HuH-7.5 (cell line): ENCODE measurements around the gene SBNO2.

Source experiments
- DNase-seq: peaks from one replicate; pipeline ENCODE4 v3.0.0; 2011; ENCODE audit warnings: low spot score

SBNO2 gene

GRCh38 chr19:1105008-1105872 is 68.8 kb downstream of the SBNO2 start:
- peak; percentile 88 for DNase-seq

- peak; percentile 98 for DNase-seq
Measured at GRCh38 chr19:1104311-1105007, 69.6 kb downstream of the SBNO2 start.

GRCh38 chr19:1103708-1104310 is 70.3 kb downstream of the SBNO2 start, which contains the start of gene GPX4:
TSS of gene GPX4 (plus strand) at chr19:1103994. CDS start at chr19:1104044, 50 bp downstream.
- peak; percentile 100 for DNase-seq

GRCh38 chr19:1103132-1103707 is 70.8 kb downstream of the SBNO2 start:
- no peak for DNase-seq

DNA sequence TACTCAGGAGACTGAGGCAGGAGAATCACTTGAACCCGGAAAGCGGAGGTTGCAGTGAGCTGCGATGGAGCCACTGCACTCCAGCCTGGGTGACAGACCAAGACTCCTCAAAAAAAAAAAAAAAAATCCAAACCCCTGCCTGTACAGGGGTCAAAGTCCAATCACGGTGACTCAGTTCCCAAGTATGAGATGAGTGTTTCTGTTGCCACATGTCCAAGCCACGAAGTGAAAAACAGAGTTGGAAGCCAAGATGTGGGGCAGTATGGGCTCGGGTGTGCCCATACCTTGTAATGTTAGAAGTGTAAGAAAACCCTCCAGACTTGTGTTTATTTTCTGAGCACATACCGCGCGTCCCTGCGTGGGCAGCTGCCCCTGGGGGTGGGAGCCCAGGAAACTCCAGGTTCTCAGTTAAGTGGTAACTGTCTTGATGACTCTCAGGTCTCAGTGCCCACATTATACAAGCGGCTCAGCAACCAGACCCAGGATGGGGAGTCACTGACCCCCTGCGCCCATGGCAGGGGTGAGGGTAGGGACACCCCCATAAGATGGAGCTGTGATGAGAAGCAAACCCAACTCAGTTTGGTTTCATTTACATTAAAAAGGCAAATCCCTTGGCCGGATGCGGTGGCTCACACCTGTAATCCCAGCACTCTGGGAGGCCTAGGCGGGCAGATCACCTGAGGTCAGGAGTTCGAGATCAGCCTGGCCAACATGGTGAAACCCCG is 71.5 kb downstream of the SBNO2 start:
- no peak for DNase-seq

GRCh38 chr19:1101337-1101698 is 72.8 kb downstream of the SBNO2 start:
- no peak for DNase-seq

- DNase-seq, result peak; percentile 78
Measured at GRCh38 chr19:1098177-1099051, 75.7 kb downstream of the SBNO2 start.

GRCh38 chr19:1097810-1098176 is 76.3 kb downstream of the SBNO2 start:
- DNase-seq, result peak; percentile 80

- peak; percentile 96 for DNase-seq
Measured at GRCh38 chr19:1094978-1095701, 78.9 kb downstream of the SBNO2 start, which contains the start of gene POLR2E. TSS of gene POLR2E (minus strand) at chr19:1095375. CDS start at chr19:1095315, 60 bp downstream.

DNA sequence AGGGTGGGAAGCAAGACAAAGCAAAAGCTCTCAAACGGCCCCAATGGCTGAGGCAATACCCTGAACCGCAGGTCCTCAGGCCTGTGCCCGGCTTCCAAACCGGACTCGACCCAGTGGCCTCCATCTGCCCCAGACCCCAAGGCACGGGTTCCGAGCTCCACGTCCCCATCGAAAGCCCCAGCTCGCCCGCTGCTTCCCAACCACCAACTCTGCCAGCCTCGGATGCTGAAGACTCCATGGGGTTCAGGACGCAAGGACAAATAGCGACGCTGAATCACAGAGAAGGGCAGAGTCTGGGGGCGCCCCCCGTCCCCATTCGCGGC is 79.5 kb downstream of the SBNO2 start:
- DNase-seq, result no peak

GRCh38 chr19:1093811-1094553 is 80.1 kb downstream of the SBNO2 start:
- no peak for DNase-seq

DNA sequence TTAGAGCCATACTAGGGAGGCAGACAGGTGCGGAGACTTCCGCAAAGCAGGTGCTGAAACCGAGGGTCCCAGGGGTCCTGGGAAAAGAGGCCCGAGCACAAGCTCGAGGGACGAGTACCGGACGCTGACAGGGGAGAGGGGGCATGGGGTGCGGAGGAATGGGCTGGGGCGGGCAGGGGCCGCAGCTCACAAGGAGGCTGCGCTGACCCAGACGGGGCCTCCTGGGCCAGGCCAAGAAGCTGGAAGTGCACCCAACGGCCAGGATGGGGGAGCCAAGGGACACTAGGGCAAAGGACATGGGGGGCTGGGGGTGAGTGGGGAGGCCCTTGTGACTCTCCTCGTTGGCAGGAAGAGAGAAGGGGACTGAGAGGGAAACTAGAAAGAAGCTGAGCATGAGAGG is 80.7 kb downstream of the SBNO2 start:
- DNase-seq, result no peak

- no peak for DNase-seq
Measured at GRCh38 chr19:1091544-1092175, 82.4 kb downstream of the SBNO2 start.

- DNase-seq, result no peak
Measured at GRCh38 chr19:1090731-1091543, 83.1 kb downstream of the SBNO2 start.

DNA sequence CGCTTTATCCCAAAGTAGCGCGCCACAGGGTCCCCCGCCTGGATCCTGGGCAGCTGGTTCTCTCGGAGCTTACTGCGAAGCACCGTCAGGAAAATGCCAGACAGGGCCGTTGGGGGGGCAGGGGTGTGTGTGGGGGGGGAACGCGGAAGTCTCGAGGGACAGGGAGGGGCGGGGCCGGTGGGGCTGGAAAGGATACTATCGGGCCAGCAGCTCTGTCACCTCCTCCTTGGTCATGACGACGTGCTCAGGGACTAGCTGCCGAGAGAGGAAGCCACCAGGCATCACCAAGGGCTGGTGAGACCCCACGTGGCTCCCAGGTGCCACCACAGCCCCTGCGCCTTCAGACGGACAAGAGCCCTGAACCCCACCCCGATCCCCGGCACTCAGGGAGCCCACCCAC is 84.2 kb downstream of the SBNO2 start:
- no peak for DNase-seq

DNA sequence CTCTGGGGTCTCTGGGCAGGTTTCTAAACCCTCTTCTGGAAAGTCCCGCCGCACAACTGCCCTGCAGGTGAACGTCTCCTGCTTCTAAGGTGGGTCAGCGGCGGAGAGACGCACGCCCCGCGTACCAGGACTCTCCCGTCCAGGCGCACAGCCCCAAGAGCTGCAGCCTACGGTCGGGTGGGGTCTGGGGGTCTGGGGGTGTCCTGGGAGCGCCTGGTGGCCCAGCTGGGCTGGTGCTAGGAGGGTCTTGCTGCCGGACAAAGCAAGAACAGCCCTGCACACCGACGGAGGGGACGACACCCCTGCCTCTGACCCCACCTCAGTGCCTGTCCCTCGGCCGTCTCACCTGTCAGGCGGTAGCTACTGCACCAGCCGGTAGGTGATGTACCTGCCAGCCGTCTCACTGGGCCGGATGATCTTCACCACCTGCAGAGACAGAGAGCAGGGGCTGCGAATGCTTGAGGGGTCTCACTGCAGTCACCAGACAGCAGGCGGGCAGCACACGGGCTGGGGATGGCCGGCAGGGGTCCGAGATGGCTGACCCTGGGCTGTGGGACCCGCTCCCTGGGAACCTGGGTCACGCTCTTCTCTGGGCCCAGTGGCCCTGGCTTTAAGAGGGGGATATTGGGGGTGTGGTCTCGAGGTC is 84.8 kb downstream of the SBNO2 start:
- no peak for DNase-seq

DNA sequence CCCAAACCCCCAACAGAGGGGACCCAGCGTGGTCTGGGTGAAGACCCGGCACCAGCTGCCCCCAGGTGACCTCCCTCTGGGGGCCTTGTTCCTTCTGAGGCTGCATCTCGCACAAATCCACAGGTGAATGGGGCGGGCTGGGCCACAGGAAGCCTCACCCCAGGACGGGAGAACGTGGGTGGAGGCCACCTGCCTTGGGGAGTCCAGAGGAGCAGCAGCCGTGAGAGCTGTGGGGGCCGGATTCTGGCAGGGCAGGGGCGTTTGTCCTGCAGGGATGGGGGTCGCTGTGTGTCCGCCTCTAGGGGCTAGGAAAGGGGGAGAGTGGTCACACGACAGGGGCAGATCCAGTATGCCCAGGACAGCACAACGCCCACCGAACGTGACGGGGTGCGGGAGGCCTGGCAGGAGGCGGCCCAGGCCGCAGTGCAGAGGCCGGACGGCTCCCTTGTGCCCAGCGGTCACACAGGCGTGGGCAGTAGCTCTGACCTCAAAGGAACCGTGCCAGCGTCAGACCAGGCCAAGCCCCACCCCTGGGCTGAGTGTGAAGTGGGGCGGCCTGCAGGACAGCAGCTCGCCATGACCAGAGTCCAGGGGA is 85.6 kb downstream of the SBNO2 start:
- no peak for DNase-seq
